Measurements from ENCODE around the gene SLC25A38.

SLC25A38 gene

DNA sequence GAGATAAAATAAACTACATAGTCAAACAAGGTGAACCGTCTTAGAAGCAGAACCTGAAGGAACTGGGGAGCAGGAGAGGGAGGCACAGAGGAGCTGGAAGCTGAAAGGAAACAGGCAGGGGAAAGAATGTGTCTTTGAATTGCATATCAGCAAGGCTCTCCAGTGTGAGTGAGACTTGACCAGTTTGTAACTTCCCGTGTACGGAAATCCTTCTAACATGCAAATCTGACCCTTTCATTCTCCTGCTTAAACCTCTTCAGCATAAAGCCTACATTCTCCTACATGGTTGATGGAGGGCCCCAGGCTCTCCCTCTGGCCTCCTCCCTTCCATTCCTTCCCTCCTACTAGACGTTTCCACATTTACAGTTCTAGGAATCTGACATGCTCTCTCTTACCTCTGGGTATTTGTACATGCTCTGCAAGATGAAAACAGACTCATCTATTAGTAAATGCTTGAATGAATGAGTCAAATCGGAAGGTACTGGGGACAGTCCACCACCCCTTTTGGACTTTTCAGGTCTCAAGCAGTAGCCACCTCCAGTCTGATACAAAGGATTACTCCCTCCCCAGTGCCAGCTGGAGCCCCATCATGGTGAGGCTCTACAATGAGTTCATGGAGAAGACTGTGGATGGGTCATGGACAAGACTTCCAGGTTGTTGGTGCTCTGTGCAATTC, 6.1 kb upstream of the SLC25A38 start:
- no peak for DNase-seq (ENCODE audit: low read depth)

DNA sequence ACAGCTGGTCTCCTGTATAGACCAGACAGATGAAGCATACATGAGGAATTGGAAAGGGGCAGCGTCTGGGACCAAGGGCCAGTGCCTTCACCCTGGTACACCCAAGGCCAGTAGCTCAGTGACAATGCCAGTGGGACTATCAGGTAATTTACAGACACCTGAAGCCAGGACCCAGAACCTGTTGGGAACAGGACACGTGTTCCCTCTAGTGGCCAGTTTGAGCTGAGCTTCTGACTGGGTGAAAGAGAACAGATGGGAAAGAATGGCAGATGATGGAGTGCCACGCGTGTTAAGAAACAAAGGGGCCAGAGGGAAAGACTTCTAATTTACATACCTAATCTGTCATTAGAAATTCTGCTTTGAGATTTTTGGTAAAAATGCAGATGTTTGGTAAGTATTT, 5.1 kb upstream of the SLC25A38 start:
- DNase-seq (ENCODE audit: low read depth), result peak; percentile 39

DNA sequence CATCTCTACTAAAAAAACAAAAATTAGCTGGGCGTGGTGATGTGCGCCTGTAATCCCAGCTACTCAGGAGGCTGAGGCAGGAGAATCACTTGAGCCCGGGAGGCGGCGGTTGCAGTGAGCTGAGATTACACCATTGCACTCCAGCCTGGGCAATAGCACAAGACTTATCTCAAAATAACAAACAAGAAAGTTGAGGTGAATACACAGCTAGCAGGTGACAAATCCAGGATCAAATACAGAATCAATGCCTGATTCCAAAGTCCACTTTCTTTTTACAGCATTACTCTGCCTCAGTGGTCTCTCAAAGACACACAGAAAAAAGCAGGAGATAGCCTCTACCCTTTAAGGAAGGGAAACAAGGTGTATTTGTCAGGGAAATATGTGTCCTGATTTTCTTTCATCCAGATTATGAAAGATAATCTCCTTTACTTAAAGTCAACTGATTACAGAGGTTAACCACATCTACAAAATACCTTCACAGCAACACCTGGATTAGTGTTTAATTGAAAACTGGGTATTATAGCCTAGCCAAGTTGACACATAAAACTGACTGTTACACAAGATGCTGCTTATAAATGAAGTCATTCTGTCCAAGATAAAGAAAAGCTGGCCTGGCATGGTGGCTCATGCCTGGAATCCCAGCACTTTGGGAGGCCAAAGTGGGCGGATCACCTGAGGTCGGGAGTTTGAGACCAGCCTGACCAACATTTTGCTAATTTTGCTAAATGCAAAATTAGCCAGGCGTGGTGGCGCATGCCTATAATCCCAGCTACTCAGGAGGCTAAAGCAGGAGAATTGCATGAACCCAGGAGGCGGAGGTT, 4.0 kb upstream of the SLC25A38 start:
- no peak for DNase-seq (ENCODE audit: low read depth)

DNA sequence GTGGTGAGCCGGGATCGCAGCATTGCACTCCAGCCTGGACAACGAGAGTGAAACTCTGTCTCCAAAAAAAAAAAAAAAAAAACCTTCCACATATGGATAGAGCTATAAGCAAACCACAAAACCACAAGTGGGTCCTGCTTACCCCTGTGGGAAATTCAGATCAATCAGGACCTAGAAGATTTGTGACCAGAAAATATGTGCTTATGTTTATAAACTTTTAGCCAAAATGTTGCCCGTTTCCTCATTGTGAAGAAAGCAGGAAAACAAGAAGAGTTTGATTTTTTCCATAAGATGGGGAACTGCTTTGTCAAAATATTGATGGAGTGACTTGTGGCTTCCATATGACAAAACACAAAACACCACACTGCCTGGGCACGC, 3.4 kb upstream of the SLC25A38 start:
- no peak for DNase-seq (ENCODE audit: low read depth)

DNA sequence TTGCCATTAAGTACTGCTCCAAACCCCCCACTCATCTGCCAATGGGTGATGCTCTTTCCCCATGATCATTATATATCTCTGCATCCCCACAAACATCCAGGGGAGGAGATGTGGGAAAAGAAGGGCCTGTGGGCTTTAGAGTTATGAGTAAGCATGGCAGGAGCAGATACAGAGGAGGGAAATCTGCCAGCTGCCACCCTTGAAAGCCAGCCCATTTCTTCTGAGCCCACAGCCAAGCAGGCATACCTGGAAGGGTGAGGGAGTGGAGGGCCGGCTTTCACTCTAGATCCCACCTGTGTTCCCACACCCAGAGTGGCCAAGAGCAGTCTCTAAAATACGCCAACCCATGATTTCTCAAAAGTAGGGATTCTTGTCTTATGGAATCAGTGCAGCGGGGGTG, 1.7 kb upstream of the SLC25A38 start:
- DNase-seq (ENCODE audit: low read depth), result no peak

GRCh38 chr3:39383881-39384664, 903 bp downstream of the SLC25A38 start:
- peak; percentile 92 for DNase-seq (ENCODE audit: low read depth)

GRCh38 chr3:39384665-39385000, 1.5 kb downstream of the SLC25A38 start:
- no peak for DNase-seq (ENCODE audit: low read depth)

DNA sequence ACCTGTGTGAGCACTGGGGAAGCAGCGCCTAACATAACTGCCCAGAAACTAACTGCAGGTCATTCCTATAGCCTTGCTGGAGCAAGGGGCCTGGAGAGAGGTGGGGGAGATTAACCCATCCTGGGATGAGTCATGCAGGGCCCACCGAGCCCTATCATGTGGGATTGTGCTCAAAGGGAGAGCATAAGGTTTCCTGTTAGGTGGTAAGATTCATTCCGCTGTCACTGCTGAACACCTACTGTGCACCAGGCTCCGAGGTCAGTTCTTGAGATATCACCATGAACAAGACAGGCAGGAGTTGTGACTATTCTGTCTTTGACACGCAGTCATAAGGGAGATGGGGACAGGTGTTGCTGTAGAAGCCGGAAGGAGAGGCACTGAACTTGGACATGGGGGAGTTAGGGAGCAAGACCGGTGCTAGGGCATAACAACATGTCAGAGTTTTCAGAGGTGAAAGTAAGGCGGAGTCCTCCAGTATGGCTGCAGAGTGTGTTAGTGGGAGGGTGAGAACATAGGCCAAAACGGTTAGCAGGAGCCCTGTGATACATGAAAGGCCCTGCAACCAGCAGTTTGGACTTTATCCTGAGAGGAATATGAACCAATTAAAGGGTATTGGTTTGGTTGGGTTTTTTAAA, 2.4 kb downstream of the SLC25A38 start:
- DNase-seq (ENCODE audit: low read depth), result no peak

DNA sequence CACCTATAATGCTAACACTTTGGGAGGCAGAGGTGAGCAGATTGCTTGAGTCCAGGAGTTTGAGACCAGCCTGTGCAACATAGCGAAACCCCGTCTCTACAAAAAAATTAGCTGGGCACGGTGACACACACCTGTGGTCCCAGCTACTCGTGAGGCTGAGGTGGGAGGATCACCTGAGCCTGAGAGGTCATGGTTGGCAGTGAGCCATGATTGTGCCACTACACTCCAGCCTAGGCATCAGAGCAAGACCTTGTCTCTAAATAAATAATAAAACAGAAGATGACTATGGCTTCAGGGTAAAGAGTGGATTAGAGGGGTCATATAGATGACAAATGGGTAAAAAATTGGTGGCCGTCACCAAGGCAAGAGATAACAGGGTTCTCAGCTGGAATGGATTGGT, 3.1 kb downstream of the SLC25A38 start:
- DNase-seq (ENCODE audit: low read depth), result no peak

DNA sequence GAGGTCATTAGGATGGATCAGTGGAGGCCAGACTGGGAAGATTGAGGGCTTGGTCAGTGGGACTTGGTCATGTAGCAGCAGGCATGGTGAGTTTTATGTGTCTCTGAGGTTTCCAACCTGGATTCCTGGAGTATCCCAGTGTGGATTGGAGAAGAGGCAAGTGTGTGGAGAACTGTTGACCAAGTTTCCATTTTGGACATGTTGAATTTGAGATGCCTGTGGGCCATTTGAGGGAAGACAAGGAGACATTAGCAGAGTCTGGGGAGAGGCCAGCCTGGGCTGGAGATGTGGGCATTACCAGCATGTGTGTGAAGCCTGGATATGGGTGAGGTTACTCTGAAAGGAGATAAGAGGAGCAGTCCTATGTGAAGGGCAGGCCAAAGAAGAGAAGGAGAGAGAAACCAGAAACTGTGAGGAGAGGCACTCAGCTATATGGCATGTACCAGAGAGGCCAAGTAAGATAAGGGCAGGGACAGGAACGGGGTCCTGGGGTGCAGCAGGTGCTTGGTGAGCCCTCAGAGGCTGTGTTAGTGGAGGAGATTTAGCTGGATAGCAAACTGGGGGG, 4.3 kb downstream of the SLC25A38 start:
- DNase-seq (ENCODE audit: low read depth), result no peak

DNA sequence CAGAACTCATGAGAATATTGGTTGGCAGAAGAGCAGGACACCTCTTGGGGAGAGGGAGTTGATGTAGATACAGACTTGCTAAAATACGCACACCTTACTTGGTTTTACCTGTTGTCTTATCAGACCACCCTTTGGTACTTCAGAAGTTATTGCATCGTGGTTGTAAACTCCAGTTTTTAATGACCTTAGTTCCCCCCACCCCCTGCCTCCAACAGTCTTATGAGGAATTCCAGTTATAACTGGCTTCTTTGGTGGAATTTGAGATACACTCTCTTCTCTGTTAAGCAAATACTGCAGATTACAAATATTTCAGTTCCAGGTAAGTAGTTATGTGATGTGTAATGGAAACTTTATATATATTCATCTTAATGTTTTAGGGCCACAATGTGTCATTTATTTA, 5.0 kb downstream of the SLC25A38 start:
- no peak for DNase-seq (ENCODE audit: low read depth)

DNA sequence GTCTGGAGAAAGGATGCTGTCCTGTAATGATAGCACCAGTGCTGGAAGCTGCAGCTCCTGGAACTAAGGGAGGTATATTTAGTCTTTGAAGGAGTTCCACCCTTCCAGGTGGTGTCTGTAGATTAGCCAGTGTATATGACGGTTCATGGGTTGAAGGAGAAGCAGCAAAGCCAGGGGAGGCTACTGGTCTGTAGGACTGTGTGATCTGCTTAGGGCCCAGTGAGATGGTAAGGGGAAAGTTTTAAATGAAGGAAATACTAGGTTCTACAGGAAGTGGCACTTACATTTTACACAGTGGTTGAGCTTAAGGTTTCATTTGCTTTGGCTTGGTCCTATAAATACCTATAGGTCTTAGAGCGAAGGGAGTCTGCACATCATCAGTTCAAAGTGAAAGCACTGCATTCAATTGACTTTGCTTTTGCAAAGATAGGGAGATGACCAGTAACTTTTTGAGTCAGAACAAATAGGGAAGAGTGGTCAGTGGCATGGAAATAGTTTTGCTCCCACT, 5.6 kb downstream of the SLC25A38 start:
- DNase-seq (ENCODE audit: low read depth), result no peak

GRCh38 chr3:39390181-39390580, 7.0 kb downstream of the SLC25A38 start:
- DNase-seq (ENCODE audit: low read depth), result no peak

- no peak for DNase-seq (ENCODE audit: low read depth)
Measured at GRCh38 chr3:39396690-39397089, 13.5 kb downstream of the SLC25A38 start.

- no peak for DNase-seq (ENCODE audit: low read depth)
Measured at GRCh38 chr3:39398700-39399099, 15.5 kb downstream of the SLC25A38 start.

DNA sequence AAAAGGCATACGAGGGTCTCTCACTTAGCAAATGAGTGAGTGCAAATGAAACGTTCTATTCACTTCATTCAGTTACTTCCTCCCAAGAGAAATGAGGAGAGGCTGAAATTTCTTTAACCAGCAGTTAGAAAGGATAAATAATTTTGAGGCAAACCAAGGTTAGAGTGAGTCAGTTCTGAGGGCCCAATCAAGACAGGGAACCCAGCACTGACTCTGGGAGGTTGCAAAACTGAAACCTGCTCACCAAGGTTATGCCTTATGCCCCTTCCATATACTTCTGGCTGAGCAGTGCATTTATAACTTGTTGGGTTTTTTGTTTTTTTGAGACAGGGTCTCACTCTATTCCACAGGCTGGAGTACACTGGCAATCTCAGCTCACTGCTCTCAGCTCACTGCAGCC, 18.8 kb downstream of the SLC25A38 start:
- DNase-seq (ENCODE audit: low read depth), result no peak

DNA sequence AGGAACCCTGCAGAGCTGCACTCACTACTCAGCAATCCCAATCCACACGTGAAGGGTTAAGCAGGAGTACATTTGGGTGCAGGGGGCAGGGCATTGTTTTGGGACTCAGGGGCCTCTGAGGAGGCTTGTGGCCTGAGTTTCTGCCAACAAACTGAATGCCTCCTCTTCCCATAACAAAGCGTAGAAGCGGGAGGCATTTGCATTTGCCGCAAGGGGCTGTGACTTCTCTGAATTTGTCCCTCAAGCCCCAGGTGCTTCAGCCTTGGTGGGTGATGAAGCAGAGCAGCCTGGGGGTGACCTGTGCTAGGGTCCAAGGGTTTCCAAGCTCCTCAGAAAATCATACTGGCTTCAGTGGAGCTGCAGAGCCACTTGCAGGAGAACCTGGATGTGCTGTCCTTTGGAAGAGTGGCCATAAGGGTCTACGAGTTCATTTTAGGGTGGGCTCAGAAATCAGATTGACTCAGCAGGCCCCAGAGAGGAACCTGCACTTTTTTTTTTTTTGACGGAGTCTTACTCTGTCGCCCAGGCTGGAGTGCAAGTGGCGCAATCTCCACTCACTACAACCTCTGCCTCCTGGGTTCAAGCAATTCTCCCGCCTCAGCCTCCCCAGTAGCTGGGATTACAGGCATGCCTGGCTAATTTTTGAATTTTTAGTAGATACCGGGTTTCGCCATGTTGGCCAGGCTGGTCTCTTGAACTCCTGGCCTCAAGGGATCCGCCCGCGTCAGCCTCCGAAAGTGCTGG, 21.9 kb downstream of the SLC25A38 start:
- no peak for DNase-seq (ENCODE audit: low read depth)

- DNase-seq (ENCODE audit: low read depth), result no peak
Measured at GRCh38 chr3:39405687-39406367, 22.7 kb downstream of the SLC25A38 start.

GRCh38 chr3:39406368-39407258, 23.4 kb downstream of the SLC25A38 start, which contains the start of gene RPSA:
Gene RPSA (plus strand): TSS chr3:39406720. CDS start chr3:39407654, 934 bp downstream.
- DNase-seq (ENCODE audit: low read depth), result peak; percentile 93

DNA sequence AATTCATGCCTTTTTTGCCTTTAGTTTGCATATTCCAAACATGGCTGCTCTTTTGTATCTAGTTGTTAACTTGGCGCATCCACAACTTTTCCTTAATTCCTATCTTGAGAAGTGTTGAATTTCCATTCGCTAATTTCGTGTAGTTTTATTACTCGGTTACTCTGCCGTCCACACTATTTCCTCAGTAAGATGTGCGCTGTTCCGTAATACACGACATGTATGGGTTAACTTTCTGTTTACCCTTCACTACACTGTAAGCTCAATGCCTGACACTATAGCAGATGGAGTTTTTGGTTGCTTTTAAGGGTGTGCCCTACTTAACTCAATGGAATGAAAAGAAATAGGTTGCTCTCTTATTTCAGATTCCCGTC, 24.1 kb downstream of the SLC25A38 start:
- no peak for DNase-seq (ENCODE audit: low read depth)

All from activated gamma-delta T cell treated with anti-CD3 and anti-CD28 coated beads, Interleukin-2, amount 50 U/mL, for 16 hours (primary cell).